SK-N-SH treated with all-trans-retinoic acid at 6 μM for 48 hours (cell line): ENCODE data around the gene SUSD5.

Source experiments
- ATAC-seq: fragments of 200-7000 bp; cut with Tn5 transposase; 3 replicates; pipeline ENCODE4 v1.9.1; 2020; ENCODE audit warnings: mild to moderate bottlenecking, moderate library complexity
- ARNTL ChIP-seq: fragments of 450-650 bp; formaldehyde crosslinking; IDR thresholded peaks from 2 replicates; pipeline ENCODE4 v1.5.0; 2020; ENCODE audit warnings: low read depth, mild to moderate bottlenecking, moderate library complexity, borderline replicate concordance
- BACH2 ChIP-seq: fragments of 250-450 bp; sonication (Bioruptor Pico); IDR thresholded peaks from 2 replicates; pipeline ENCODE4 v1.9.0; 2021; ENCODE audit warnings: mild to moderate bottlenecking, borderline replicate concordance
- CREB5 ChIP-seq: fragments of 250-450 bp; sonication (Bioruptor Pico); IDR thresholded peaks from 2 replicates; pipeline ENCODE4 v1.5.1; 2020; ENCODE audit warnings: low read depth, mild to moderate bottlenecking, moderate library complexity
- CSRNP3 ChIP-seq: fragments of 250-450 bp; sonication (Bioruptor Pico); IDR thresholded peaks from 2 replicates; pipeline ENCODE4 v1.5.1; 2021; ENCODE audit warnings: mild to moderate bottlenecking, moderate library complexity
- ESRRG ChIP-seq: fragments of 250-450 bp; sonication (Bioruptor Pico); IDR thresholded peaks from 2 replicates; pipeline ENCODE4 v1.6.1; 2021; ENCODE audit warnings: mild to moderate bottlenecking
- GLIS3 ChIP-seq: fragments of 250-450 bp; sonication (Bioruptor Pico); IDR thresholded peaks from 2 replicates; pipeline ENCODE4 v1.5.0; 2020; ENCODE audit warnings: mild to moderate bottlenecking, moderate library complexity
- ISL1 ChIP-seq: fragments of 250-450 bp; sonication (Bioruptor Pico); IDR thresholded peaks from 2 replicates; pipeline ENCODE4 v2.1.2; 2022; ENCODE audit warnings: mild to moderate bottlenecking, moderate library complexity
- OSR1 ChIP-seq: fragments of 250-450 bp; sonication (Bioruptor Pico); IDR thresholded peaks from 2 replicates; pipeline ENCODE4 v1.8.0; 2022; ENCODE audit warnings: moderate library complexity, mild to moderate bottlenecking, inconsistent platforms
- PATZ1 ChIP-seq: fragments of 250-450 bp; sonication (Bioruptor Pico); IDR thresholded peaks from 2 replicates; pipeline ENCODE4 v1.8.0; 2020; ENCODE audit warnings: mild to moderate bottlenecking, moderate library complexity, borderline replicate concordance
- POU6F1 ChIP-seq: fragments of 250-450 bp; sonication (Bioruptor Pico); IDR thresholded peaks from 2 replicates; pipeline ENCODE4 v1.8.0; 2021; ENCODE audit warnings: low read depth, mild to moderate bottlenecking, moderate library complexity, borderline replicate concordance
- PPARA ChIP-seq: fragments of 250-450 bp; sonication (Bioruptor Pico); IDR thresholded peaks from 2 replicates; pipeline ENCODE4 v1.5.0; 2020; ENCODE audit warnings: mild to moderate bottlenecking, borderline replicate concordance
- RARB ChIP-seq: fragments of 250-450 bp; sonication (Bioruptor Pico); IDR thresholded peaks from 2 replicates; pipeline ENCODE4 v1.8.0; 2021; ENCODE audit warnings: mild to moderate bottlenecking, moderate library complexity
- SNAI2 ChIP-seq: fragments of 250-450 bp; sonication (Bioruptor Pico); IDR thresholded peaks from 2 replicates; pipeline ENCODE4 v1.5.0; 2020; ENCODE audit warnings: mild to moderate bottlenecking, moderate library complexity
- TCF4 ChIP-seq: fragments of 250-450 bp; sonication (Bioruptor Pico); IDR thresholded peaks from 2 replicates; pipeline ENCODE4 v1.8.0; 2021; ENCODE audit warnings: mild to moderate bottlenecking, moderate library complexity, borderline replicate concordance
- TOX ChIP-seq: fragments of 250-450 bp; sonication (Bioruptor Pico); IDR thresholded peaks from 2 replicates; pipeline ENCODE4 v1.8.0; 2021; ENCODE audit warnings: mild to moderate bottlenecking, moderate library complexity, borderline replicate concordance
- TSHZ2 ChIP-seq: fragments of 250-450 bp; sonication (Bioruptor Pico); IDR thresholded peaks from 2 replicates; pipeline ENCODE4 v1.5.0; 2020; ENCODE audit warnings: mild to moderate bottlenecking, moderate library complexity
- ZC3H10 ChIP-seq: fragments of 250-450 bp; sonication (Bioruptor Pico); IDR thresholded peaks from 2 replicates; pipeline ENCODE4 v1.5.1; 2021; ENCODE audit warnings: mild to moderate bottlenecking, moderate library complexity
- ZFP30 ChIP-seq: fragments of 450-650 bp; formaldehyde crosslinking; IDR thresholded peaks from 2 replicates; pipeline ENCODE4 v1.5.0; 2022; ENCODE audit warnings: mild to moderate bottlenecking, moderate library complexity
- ZNF565 ChIP-seq: fragments of 450-650 bp; formaldehyde crosslinking; conservative IDR thresholded peaks from 2 replicates; pipeline ENCODE4 v1.5.0; 2020; ENCODE audit warnings: low read depth, mild to moderate bottlenecking, moderate library complexity
- ZNF70 ChIP-seq: fragments of 450-650 bp; formaldehyde crosslinking; IDR thresholded peaks from 2 replicates; pipeline ENCODE4 v1.5.0; 2020; ENCODE audit warnings: mild to moderate bottlenecking, moderate library complexity
- ZNF8 ChIP-seq: fragments of 450-650 bp; formaldehyde crosslinking; IDR thresholded peaks from 2 replicates; pipeline ENCODE4 v1.5.0; 2020; ENCODE audit warnings: mild to moderate bottlenecking, moderate library complexity

Gene SUSD5

GRCh38 chr3:33125840-33126239, 92.8 kb downstream of the SUSD5 start:
- TF ChIP-seq ARNTL (CRISPR knock-in tag) (no peak), TOX (CRISPR knock-in tag) (no peak), CSRNP3 (CRISPR knock-in tag) (no peak), PATZ1 (CRISPR knock-in tag) (no peak), OSR1 (CRISPR knock-in tag) (no peak), ISL1 (no peak), CREB5 (CRISPR knock-in tag) (no peak), BACH2 (CRISPR knock-in tag) (no peak), ZNF565 (CRISPR knock-in tag) (no peak), ZC3H10 (CRISPR knock-in tag) (no peak), PPARA (no peak), SNAI2 (CRISPR knock-in tag) (no peak), GLIS3 (no peak), TSHZ2 (no peak), ZNF70 (CRISPR knock-in tag) (no peak), POU6F1 (no peak), ESRRG (CRISPR knock-in tag) (no peak), TCF4 (CRISPR knock-in tag) (no peak)
- no peak for ATAC-seq

- no peak for ATAC-seq
- TF ChIP-seq CREB5 (CRISPR knock-in tag) (no peak), PATZ1 (CRISPR knock-in tag) (no peak), BACH2 (CRISPR knock-in tag) (no peak), ESRRG (CRISPR knock-in tag) (no peak), ZNF8 (CRISPR knock-in tag) (no peak), ZNF70 (CRISPR knock-in tag) (no peak), ZC3H10 (CRISPR knock-in tag) (no peak), CSRNP3 (CRISPR knock-in tag) (no peak), GLIS3 (no peak), ZFP30 (no peak), RARB (CRISPR knock-in tag) (no peak), ISL1 (no peak), POU6F1 (no peak)
Measured at GRCh38 chr3:33124638-33125037, 94.0 kb downstream of the SUSD5 start.
